Endothelial cell (in vitro differentiated cells): ENCODE results near the gene RARA. TPM values are rescaled to one million over a fixed set of nuclear protein-coding genes. Genes with fewer than 3 reads are reported as not detected.

ENCODE experiments used
- DNase-seq: peaks from one replicate; pipeline ENCODE4 v3.0.0; 2021; ENCODE audit warnings: low spot score
- H3K27ac Mint-ChIP-seq: one replicate; pipeline ENCODE4 v1.8.0; 2021; ENCODE audit warnings: mixed read lengths, inconsistent platforms; ENCODE audit not compliant: unreplicated experiment
- H3K27me3 Mint-ChIP-seq: one replicate; pipeline ENCODE4 v1.8.0; 2021; ENCODE audit warnings: mild to moderate bottlenecking, moderate library complexity, mixed read lengths, inconsistent platforms; ENCODE audit not compliant: unreplicated experiment
- H3K36me3 Mint-ChIP-seq: one replicate; pipeline ENCODE4 v1.8.0; 2021; ENCODE audit warnings: mild to moderate bottlenecking, low read depth, mixed read lengths, inconsistent platforms; ENCODE audit not compliant: unreplicated experiment
- H3K4me1 Mint-ChIP-seq: one replicate; pipeline ENCODE4 v1.8.0; 2021; ENCODE audit warnings: mild to moderate bottlenecking, mixed read lengths, inconsistent platforms; ENCODE audit not compliant: unreplicated experiment
- H3K4me3 Mint-ChIP-seq: one replicate; pipeline ENCODE4 v1.8.0; 2021; ENCODE audit warnings: mild to moderate bottlenecking, mixed read lengths, inconsistent platforms; ENCODE audit not compliant: unreplicated experiment
- H3K9me3 Mint-ChIP-seq: one replicate; pipeline ENCODE4 v1.8.0; 2021; ENCODE audit warnings: mixed read lengths, inconsistent platforms; ENCODE audit not compliant: unreplicated experiment
- CTCF ChIP-seq: fragments of 200-600 bp; sonication (generic); IDR thresholded peaks from one replicate; pipeline ENCODE4 v1.5.0; 2021; ENCODE audit warnings: antibody characterized with exemption; ENCODE audit not compliant: unreplicated experiment
- long read RNA-seq: library from polyadenylated mRNA; unstranded; transcript quantifications from one replicate; pipeline ENCODE4 v2.0.0, GENCODE V29; 2020; ENCODE audit not compliant: unreplicated experiment
- total RNA-seq: library from RNA; stranded (reverse); fragmentation: NEBNext Ultra II Directional; extraction: Animal tissue kit (Norgen Biotek cat#: 25700); gene quantifications from one replicate; pipeline ENCODE4 v1.2.1, GENCODE V29; 2021; ENCODE audit not compliant: unreplicated experiment

The RARA gene
- total RNA-seq = 42.8 TPM
- long read RNA-seq, transcript RARA-202 (8 exons, 2,285 nt) = major isoform, 12 of 20 reads
- long read RNA-seq, partial matches to known transcripts = 0 of 20 reads
- long read RNA-seq, other reads (novel, unspliced or antisense) = 3 of 20 reads

- Mint-ChIP-seq H3K4me3 (no peak within 1 kb of the TSS), H3K27ac (no peak within 1 kb of the TSS), H3K36me3 (no peaks in the 10 kb centered on the region), H3K4me1 (peaks cover 26% of the 10 kb centered on the region), H3K27me3 (peaks cover 11% of the 10 kb centered on the region), H3K9me3 (no peaks in the 10 kb centered on the region)
- TF ChIP-seq CTCF = no peak
- DNase-seq = peak; percentile 55
These were observed at the start of gene RARA for GRCh38 chr17:40309031-40309948. RARA (plus strand) TSS chr17:40309180; CDS start chr17:40331219, 22,039 bp downstream.

- TF ChIP-seq CTCF = no peak
- Mint-ChIP-seq H3K36me3 (peaks cover 32% of the 10 kb centered on the region), H3K4me1 (no peaks in the 10 kb centered on the region), H3K4me3 (no peak overlapping the region), H3K27ac (no peak overlapping the region), H3K9me3 (no peaks in the 10 kb centered on the region), H3K27me3 (peaks cover 4% of the 10 kb centered on the region)
- DNase-seq = no peak
These were observed 49.5 kb upstream of the RARA start for GRCh38 chr17:40259505-40259904.

GRCh38 chr17:40260528-40260927, 48.5 kb upstream of the RARA start:
- Mint-ChIP-seq H3K36me3 (peaks cover 32% of the 10 kb centered on the region), H3K27me3 (peaks cover 4% of the 10 kb centered on the region), H3K27ac (no peak overlapping the region), H3K4me1 (no peaks in the 10 kb centered on the region), H3K9me3 (no peaks in the 10 kb centered on the region), H3K4me3 (no peak overlapping the region)
- no peak for DNase-seq
- TF ChIP-seq CTCF = no peak

- Mint-ChIP-seq H3K9me3 (no peaks in the 10 kb centered on the region), H3K4me3 (no peak overlapping the region), H3K27me3 (peaks cover 4% of the 10 kb centered on the region), H3K36me3 (peaks cover 16% of the 10 kb centered on the region), H3K27ac (no peak overlapping the region), H3K4me1 (no peaks in the 10 kb centered on the region)
- TF ChIP-seq CTCF = no peak
- no peak for DNase-seq
These were observed 44.4 kb upstream of the RARA start for GRCh38 chr17:40264458-40265185.
